DND-41 (cell line): Measurements from ENCODE around the gene CDHR2.

Experiments
- CTCF ChIP-seq: IDR thresholded peaks from 2 replicates; pipeline ENCODE4 v1.5.1; 2012; ENCODE audit warnings: borderline replicate concordance, low read length, moderate library complexity, mild to moderate bottlenecking; ENCODE audit not compliant: poor library complexity, severe bottlenecking; ENCODE audit errors: extremely low read depth
- EZH2 ChIP-seq: IDR thresholded peaks from 3 replicates; pipeline ENCODE4 v1.6.1; 2012; ENCODE audit warnings: borderline replicate concordance, low read depth, mild to moderate bottlenecking, moderate library complexity, low read length, inconsistent platforms; ENCODE audit not compliant: severe bottlenecking

GRCh38 chr5:176610435-176610773, 61.3 kb downstream of the CDHR2 start:
- no peak for TF ChIP-seq CTCF
- no peak for TF ChIP-seq EZH2
